ENCODE data around the gene HILPDA.
"Not testable (repeated sequence)": the region's sequence is repeated elsewhere in the genome, so short reads cannot be mapped to it uniquely, and the experiment has no call there.

DNA sequence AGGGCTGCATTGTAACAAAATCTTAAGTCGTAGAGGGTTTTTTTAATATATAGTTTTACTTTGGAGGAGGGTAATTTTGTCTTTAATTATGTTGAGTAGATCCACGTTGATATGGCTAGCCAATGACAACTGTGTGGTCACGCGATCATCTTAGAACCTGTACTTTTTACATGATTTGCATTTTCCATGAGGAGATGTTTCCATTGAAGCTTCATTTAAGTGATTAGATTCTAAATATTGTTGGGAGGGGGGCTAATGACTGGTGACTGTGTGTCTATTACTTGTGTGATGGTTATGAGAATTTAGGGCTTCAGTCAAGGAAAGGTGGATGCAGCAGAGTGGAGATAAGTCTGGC lies 21.6 kb downstream of the HILPDA start:
- TF ChIP-seq MTF1 (CRISPR knock-in tag; IDR thresholded peaks at IDR 0.05; ENCODE audit: borderline replicate concordance); CEBPB (tag; IDR thresholded peaks at IDR 0.05); PHF8 (IDR thresholded peaks at IDR 0.05; ENCODE audit: borderline replicate concordance, low read length); POLR2A (conservative IDR thresholded peaks at IDR 0.05); PTBP1 (IDR thresholded peaks at IDR 0.05; ENCODE audit: low read depth, low read length); GABPA (tag; conservative IDR thresholded peaks at IDR 0.05; ENCODE audit: low read depth): not testable (repeated sequence)

All from K562 (cell line).